Gastrocnemius medialis (tissue), 4 donors: Measurements from ENCODE around the gene VAV1.

ENCODE experiments used
- POLR2A ChIP-seq, 2 donors: fragments of 450-650 bp; IDR thresholded peaks; one replicate each; pipeline ENCODE4 v1.6.1; 2017; ENCODE audit warnings: antibody characterized with exemption in 2 of 2, mild to moderate bottlenecking in 2 of 2, moderate library complexity in 2 of 2
- TF ChIP-seq, protein P1 (sequence below), 5 experiments: fragments of 450-650 bp in 3 of 5; fragments of 200-600 bp in 2 of 5; sonication (generic) in 2 of 5; IDR thresholded peaks in 4 of 5; conservative IDR thresholded peaks in 1 of 5; 1 replicate in 4 of 5; 2 replicates in 1 of 5; pipeline ENCODE4 v1.5.1; 2016 to 2019; ENCODE audit warnings: antibody characterized with exemption in 5 of 5, mild to moderate bottlenecking in 3 of 5, moderate library complexity in 3 of 5

DNA sequence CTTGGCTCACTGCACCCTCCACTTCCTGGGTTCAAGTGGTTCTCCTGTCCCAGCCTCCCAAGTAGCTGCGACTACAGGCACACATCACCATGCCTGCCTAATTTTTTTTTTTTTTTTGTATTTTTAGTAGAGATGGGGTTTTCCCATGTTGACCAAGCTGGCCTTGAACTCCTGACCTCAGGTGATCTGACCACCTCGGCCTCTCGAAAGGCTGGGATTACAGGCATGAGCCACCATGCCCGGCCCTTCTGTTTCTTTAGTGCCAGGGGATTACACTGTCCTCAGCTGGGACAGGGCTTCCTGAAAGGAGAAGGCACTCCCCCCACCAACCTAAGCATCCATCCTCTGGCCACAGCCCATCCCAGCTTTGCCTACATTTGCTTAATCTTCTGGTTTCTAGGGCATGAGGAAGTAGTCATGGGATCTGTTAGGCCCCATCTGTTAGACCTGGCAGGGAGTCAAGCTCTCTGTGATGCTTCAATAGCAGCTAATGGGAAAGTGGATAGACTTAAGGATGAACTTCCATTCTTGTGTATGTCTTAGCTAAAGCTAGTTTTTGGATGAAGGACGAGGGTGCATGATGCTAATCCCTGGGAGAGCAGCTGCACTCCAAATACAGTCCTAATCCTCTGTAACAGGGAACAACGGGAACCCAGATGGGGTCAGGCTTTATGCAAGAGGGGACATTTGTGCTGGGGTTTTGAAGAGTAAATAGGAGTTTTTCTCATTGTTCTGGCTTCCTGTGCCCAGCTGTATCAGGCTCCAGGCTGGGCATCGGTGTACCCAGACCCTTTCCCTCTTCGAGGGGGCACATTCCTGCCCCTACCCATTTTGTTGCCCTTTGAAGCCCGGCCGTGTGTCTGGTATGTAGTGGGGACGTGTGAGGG is 2.6 kb downstream of the VAV1 start:
- TF ChIP-seq, protein P1, sequence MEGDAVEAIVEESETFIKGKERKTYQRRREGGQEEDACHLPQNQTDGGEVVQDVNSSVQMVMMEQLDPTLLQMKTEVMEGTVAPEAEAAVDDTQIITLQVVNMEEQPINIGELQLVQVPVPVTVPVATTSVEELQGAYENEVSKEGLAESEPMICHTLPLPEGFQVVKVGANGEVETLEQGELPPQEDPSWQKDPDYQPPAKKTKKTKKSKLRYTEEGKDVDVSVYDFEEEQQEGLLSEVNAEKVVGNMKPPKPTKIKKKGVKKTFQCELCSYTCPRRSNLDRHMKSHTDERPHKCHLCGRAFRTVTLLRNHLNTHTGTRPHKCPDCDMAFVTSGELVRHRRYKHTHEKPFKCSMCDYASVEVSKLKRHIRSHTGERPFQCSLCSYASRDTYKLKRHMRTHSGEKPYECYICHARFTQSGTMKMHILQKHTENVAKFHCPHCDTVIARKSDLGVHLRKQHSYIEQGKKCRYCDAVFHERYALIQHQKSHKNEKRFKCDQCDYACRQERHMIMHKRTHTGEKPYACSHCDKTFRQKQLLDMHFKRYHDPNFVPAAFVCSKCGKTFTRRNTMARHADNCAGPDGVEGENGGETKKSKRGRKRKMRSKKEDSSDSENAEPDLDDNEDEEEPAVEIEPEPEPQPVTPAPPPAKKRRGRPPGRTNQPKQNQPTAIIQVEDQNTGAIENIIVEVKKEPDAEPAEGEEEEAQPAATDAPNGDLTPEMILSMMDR (IDR thresholded peaks at IDR 0.05 in 4 of 5, conservative IDR thresholded peaks at IDR 0.05 in 1 of 5), result no peak
- no peak for TF ChIP-seq POLR2A (IDR thresholded peaks at IDR 0.05)
